Stomach smooth muscle (tissue), 2 donors: ENCODE data around the gene ZNF446.

ENCODE experiments used
- H3K27ac ChIP-seq: one replicate; pipeline ENCODE4 v1.7.0; 2013; ENCODE audit warnings: mild to moderate bottlenecking, low read length, inconsistent platforms
- H3K27me3 ChIP-seq, 2 donors: one replicate each; pipeline ENCODE4 v1.7.0; 2013; ENCODE audit warnings: low read length in 2 of 2; ENCODE audit not compliant: insufficient read depth in 2 of 2, control insufficient read depth in 1 of 2
- H3K36me3 ChIP-seq, 2 donors: one replicate each; pipeline ENCODE4 v1.7.0; 2013; ENCODE audit warnings: low read length in 2 of 2; ENCODE audit not compliant: control insufficient read depth in 2 of 2, insufficient read depth in 2 of 2
- H3K4me1 ChIP-seq: one replicate; pipeline ENCODE4 v1.7.0; 2013; ENCODE audit warnings: low read length; ENCODE audit not compliant: control insufficient read depth, insufficient read depth
- H3K4me3 ChIP-seq, 2 donors: one replicate each; pipeline ENCODE4 v1.7.0; 2013; ENCODE audit warnings: low read length in 2 of 2
- H3K9ac ChIP-seq, 2 donors: one replicate each; pipeline ENCODE4 v1.7.0; 2013; ENCODE audit warnings: low read length in 2 of 2, mild to moderate bottlenecking in 1 of 2
- H3K9me3 ChIP-seq, 2 donors: one replicate each; pipeline ENCODE4 v1.7.0; 2013; ENCODE audit warnings: low read length in 2 of 2; ENCODE audit not compliant: control insufficient read depth in 2 of 2
- donor health status: healthy.
- donor health status: Pancreatic carcinoma.

The ZNF446 gene

GRCh38 chr19:58516246-58516836 lies 40.2 kb downstream of the ZNF446 start:
- peak overlapping the region; percentile 6 for H3K27ac ChIP-seq
- H3K27me3 ChIP-seq: no peaks in the 10 kb centered on the region
- no peaks in the 10 kb centered on the region for H3K9me3 ChIP-seq
- peaks cover 49% of the 10 kb centered on the region for H3K4me1 ChIP-seq
- H3K4me3 ChIP-seq: no peak overlapping the region
- H3K36me3 ChIP-seq: peaks cover 6 to 16% of the 10 kb centered on the region in 2 donors
- no peak overlapping the region for H3K9ac ChIP-seq

GRCh38 chr19:58516964-58517833 lies 41.0 kb downstream of the ZNF446 start:
- Histone ChIP-seq H3K4me3 (peak overlapping the region in 1 of 2 donors; percentile 35), H3K9me3 (no peaks in the 10 kb centered on the region), H3K27ac (no peak overlapping the region), H3K36me3 (peaks cover 6 to 16% of the 10 kb centered on the region in 2 donors), H3K27me3 (no peaks in the 10 kb centered on the region), H3K4me1 (peaks cover 49% of the 10 kb centered on the region), H3K9ac (peak overlapping the region in 1 of 2 donors; percentile 13)

GRCh38 chr19:58518256-58519086 lies 42.3 kb downstream of the ZNF446 start:
- H3K4me3 ChIP-seq: peak overlapping the region; percentile 88 to 95
- H3K9ac ChIP-seq: peak overlapping the region; percentile 93 to 96
- H3K27me3 ChIP-seq: no peaks in the 10 kb centered on the region
- H3K9me3 ChIP-seq: no peaks in the 10 kb centered on the region
- H3K27ac ChIP-seq: peak overlapping the region; percentile 95
- peaks cover 6 to 16% of the 10 kb centered on the region in 2 donors for H3K36me3 ChIP-seq
- H3K4me1 ChIP-seq: peaks cover 46% of the 10 kb centered on the region

- Histone ChIP-seq H3K4me3 (peak overlapping the region; percentile 88 to 95), H3K27me3 (no peaks in the 10 kb centered on the region), H3K9ac (peak overlapping the region; percentile 93 to 96), H3K4me1 (peaks cover 41% of the 10 kb centered on the region), H3K27ac (peak overlapping the region; percentile 95), H3K36me3 (peaks cover 6 to 16% of the 10 kb centered on the region in 2 donors), H3K9me3 (no peaks in the 10 kb centered on the region)
Measured at GRCh38 chr19:58519087-58519354, 42.9 kb downstream of the ZNF446 start.

- Histone ChIP-seq H3K27ac (peak within 1 kb of the TSS; percentile 95), H3K9ac (peak within 1 kb of the TSS; percentile 93 to 96), H3K27me3 (no peaks in the 10 kb centered on the region), H3K4me1 (peaks cover 37% of the 10 kb centered on the region), H3K4me3 (peak within 1 kb of the TSS; percentile 88 to 95), H3K9me3 (no peaks in the 10 kb centered on the region), H3K36me3 (peaks cover 6 to 16% of the 10 kb centered on the region in 2 donors)
Measured at GRCh38 chr19:58519355-58520256, 43.5 kb downstream of the ZNF446 start, which contains the start of gene ZBTB45. TSS of gene ZBTB45 (minus strand) at chr19:58519810. CDS start at chr19:58517673, 2,137 bp downstream.

- peak overlapping the region; percentile 93 to 96 for H3K9ac ChIP-seq
- peaks cover 6 to 16% of the 10 kb centered on the region in 2 donors for H3K36me3 ChIP-seq
- no peaks in the 10 kb centered on the region for H3K27me3 ChIP-seq
- peak overlapping the region; percentile 95 for H3K27ac ChIP-seq
- H3K4me1 ChIP-seq: peaks cover 36% of the 10 kb centered on the region
- H3K4me3 ChIP-seq: peak overlapping the region; percentile 88 to 95
- H3K9me3 ChIP-seq: no peaks in the 10 kb centered on the region
Measured at GRCh38 chr19:58520257-58520599, 44.1 kb downstream of the ZNF446 start.

- Histone ChIP-seq H3K4me3 (no peak overlapping the region), H3K27ac (no peak overlapping the region), H3K27me3 (no peaks in the 10 kb centered on the region), H3K4me1 (peaks cover 28% of the 10 kb centered on the region), H3K36me3 (peaks cover 3 to 7% of the 10 kb centered on the region in 2 donors), H3K9ac (no peak overlapping the region), H3K9me3 (no peaks in the 10 kb centered on the region)
Measured at GRCh38 chr19:58521651-58522050, 45.5 kb downstream of the ZNF446 start.

GRCh38 chr19:58522709-58523108 lies 46.6 kb downstream of the ZNF446 start:
- no peak overlapping the region for H3K9ac ChIP-seq
- H3K9me3 ChIP-seq: no peaks in the 10 kb centered on the region
- H3K27me3 ChIP-seq: no peaks in the 10 kb centered on the region

GRCh38 chr19:58529405-58529804 lies 53.3 kb downstream of the ZNF446 start:
- no peak overlapping the region for H3K9ac ChIP-seq
- no peaks in the 10 kb centered on the region for H3K4me1 ChIP-seq
- H3K4me3 ChIP-seq: no peak overlapping the region
- H3K27ac ChIP-seq: no peak overlapping the region
- H3K27me3 ChIP-seq: peaks cover 0 to 3% of the 10 kb centered on the region in 2 donors
- H3K9me3 ChIP-seq: no peaks in the 10 kb centered on the region
- H3K36me3 ChIP-seq: no peaks in the 10 kb centered on the region

More at GRCh38 chr19:58522709-58523108, 46.6 kb downstream of the ZNF446 start:
- no peaks in the 10 kb centered on the region for H3K36me3 ChIP-seq
- H3K4me3 ChIP-seq: no peak overlapping the region
- no peak overlapping the region for H3K27ac ChIP-seq
- peaks cover 23% of the 10 kb centered on the region for H3K4me1 ChIP-seq
